OCI-LY1 (cell line): ENCODE results near the gene CFP.

ENCODE experiments used
- H2AFZ ChIP-seq: fragments of 200-600 bp; sonication (generic), shearing (Covaris generic); 2 replicates; pipeline ENCODE4 v1.6.0; 2014; ENCODE audit warnings: antibody characterized with exemption, mild to moderate bottlenecking, low read length
- H3F3A ChIP-seq: fragments of 200-600 bp; sonication (generic), shearing (Covaris generic); 2 replicates; pipeline ENCODE4 v1.6.0; 2014; ENCODE audit warnings: mild to moderate bottlenecking, antibody characterized with exemption, low read length, moderate library complexity; ENCODE audit not compliant: insufficient read depth
- H3K27ac ChIP-seq: fragments of 200-600 bp; sonication (generic); 2 replicates; pipeline ENCODE4 v1.5.1; 2014; ENCODE audit warnings: low read length, mixed run types, mild to moderate bottlenecking, low read depth; ENCODE audit not compliant: poor library complexity, severe bottlenecking
- H3K27me3 ChIP-seq: fragments of 200-600 bp; sonication (generic); 2 replicates; pipeline ENCODE4 v1.6.0; 2014; ENCODE audit warnings: antibody characterized with exemption, mild to moderate bottlenecking, low read length, moderate library complexity; ENCODE audit not compliant: insufficient read depth
- H3K36me3 ChIP-seq: fragments of 200-600 bp; sonication (generic); 2 replicates; pipeline ENCODE4 v1.6.1; 2014; ENCODE audit warnings: mild to moderate bottlenecking, antibody characterized with exemption, low read length, moderate library complexity, mixed read lengths; ENCODE audit not compliant: insufficient read depth
- H3K4me1 ChIP-seq: fragments of 200-600 bp; sonication (generic); 2 replicates; pipeline ENCODE4 v1.5.1; 2014; ENCODE audit warnings: mild to moderate bottlenecking, low read length, moderate library complexity; ENCODE audit not compliant: insufficient read depth, severe bottlenecking
- H3K4me2 ChIP-seq: fragments of 200-600 bp; sonication (generic), shearing (Covaris generic); 2 replicates; pipeline ENCODE4 v1.6.1; 2014; ENCODE audit warnings: low read length
- H3K4me3 ChIP-seq: fragments of 200-600 bp; sonication (generic); 2 replicates; pipeline ENCODE4 v1.5.1; 2014; ENCODE audit warnings: low read length, low read depth, mild to moderate bottlenecking, mixed read lengths; ENCODE audit not compliant: poor library complexity, severe bottlenecking
- H3K79me2 ChIP-seq: fragments of 200-600 bp; shearing (Covaris generic); 2 replicates; pipeline ENCODE4 v1.6.1; 2016; ENCODE audit warnings: mixed run types, low read length, mixed read lengths; ENCODE audit not compliant: insufficient read depth
- H3K9ac ChIP-seq: fragments of 200-600 bp; sonication (generic), shearing (Covaris generic); 2 replicates; pipeline ENCODE4 v1.6.1; 2014; ENCODE audit warnings: mild to moderate bottlenecking, low read length, mixed read lengths
- H3K9me2 ChIP-seq: fragments of 200-600 bp; sonication (generic), shearing (Covaris generic); 2 replicates; pipeline ENCODE4 v1.6.1; 2014; ENCODE audit warnings: low read depth, mild to moderate bottlenecking, low read length, mixed read lengths
- H3K9me3 ChIP-seq: fragments of 200-600 bp; shearing (Covaris generic); 2 replicates; pipeline ENCODE4 v1.6.1; 2014; ENCODE audit warnings: low read length, mixed read lengths
- H4K20me1 ChIP-seq: fragments of 200-600 bp; sonication (generic), shearing (Covaris generic); 2 replicates; pipeline ENCODE4 v1.6.0; 2016; ENCODE audit warnings: mild to moderate bottlenecking, low read length; ENCODE audit not compliant: insufficient read depth
- CTCF ChIP-seq: fragments of 200-600 bp; sonication (generic), shearing (Covaris generic); IDR thresholded peaks from 2 replicates; pipeline ENCODE4 v1.5.1; 2017; ENCODE audit warnings: mild to moderate bottlenecking, antibody characterized with exemption, low read length, moderate library complexity, mixed read lengths
- EZH2 ChIP-seq: fragments of 200-600 bp; sonication (generic), shearing (Covaris generic); IDR thresholded peaks from 2 replicates; pipeline ENCODE4 v1.8.0; 2017; ENCODE audit warnings: borderline replicate concordance, mixed run types, mild to moderate bottlenecking, antibody characterized with exemption, low read length, moderate library complexity, mixed read lengths

CFP gene

GRCh38 chrX:47659421-47659726 lies 29.6 kb upstream of the CFP start:
- Histone ChIP-seq H3F3A (no peaks in the 10 kb centered on the region), H3K27ac (peak overlapping the region; percentile 92), H2AFZ (peak overlapping the region; percentile 87; the same call in 1 of the 2 replicates), H3K9me2 (no peaks in the 10 kb centered on the region), H3K9me3 (no peaks in the 10 kb centered on the region), H3K79me2 (no peaks in the 10 kb centered on the region), H3K9ac (no peak overlapping the region), H3K27me3 (no peaks in the 10 kb centered on the region), H3K36me3 (peaks cover 25% of the 10 kb centered on the region), H3K4me1 (peaks cover 12% of the 10 kb centered on the region), H3K4me3 (peak overlapping the region; percentile 76), H3K4me2 (peak overlapping the region; percentile 80), H4K20me1 (no peaks in the 10 kb centered on the region)
- no peak for TF ChIP-seq CTCF

- no peaks in the 10 kb centered on the region for H3K27me3 ChIP-seq
These were observed 29.1 kb upstream of the CFP start, which contains the start of gene UXT for GRCh38 chrX:47658684-47659420. TSS of gene UXT (minus strand) at chrX:47659180. CDS start at chrX:47658927, 253 bp downstream.

GRCh38 chrX:47658301-47658683 lies 28.6 kb upstream of the CFP start:
- no peaks in the 10 kb centered on the region for H3K9me2 ChIP-seq
- H3K27ac ChIP-seq: peak overlapping the region; percentile 92
- H3K79me2 ChIP-seq: no peaks in the 10 kb centered on the region
- no peaks in the 10 kb centered on the region for H3F3A ChIP-seq
- H3K9ac ChIP-seq: peak overlapping the region; percentile 75
- H3K4me1 ChIP-seq: peaks cover 12% of the 10 kb centered on the region
- H2AFZ ChIP-seq: no peak overlapping the region
- H3K27me3 ChIP-seq: no peaks in the 10 kb centered on the region
- peaks cover 32% of the 10 kb centered on the region for H3K36me3 ChIP-seq
- TF ChIP-seq CTCF: no peak
- TF ChIP-seq EZH2: no peak
- peak overlapping the region; percentile 76 for H3K4me3 ChIP-seq
- no peaks in the 10 kb centered on the region for H3K9me3 ChIP-seq
- no peaks in the 10 kb centered on the region for H4K20me1 ChIP-seq
- peak overlapping the region; percentile 80 for H3K4me2 ChIP-seq

More at GRCh38 chrX:47658684-47659420, 29.1 kb upstream of the CFP start, which contains the start of gene UXT:
- peak within 1 kb of the TSS; percentile 76 for H3K4me3 ChIP-seq
- H4K20me1 ChIP-seq: no peaks in the 10 kb centered on the region
- H2AFZ ChIP-seq: peak within 1 kb of the TSS; percentile 87; the same call in 1 of the 2 replicates
- peaks cover 12% of the 10 kb centered on the region for H3K4me1 ChIP-seq
- peak within 1 kb of the TSS; percentile 84 for H3K9ac ChIP-seq
- H3K4me2 ChIP-seq: peak within 1 kb of the TSS; percentile 80
- H3K36me3 ChIP-seq: peaks cover 27% of the 10 kb centered on the region
- H3K9me3 ChIP-seq: no peaks in the 10 kb centered on the region
- peak within 1 kb of the TSS; percentile 92 for H3K27ac ChIP-seq
- TF ChIP-seq CTCF: no peak
- no peaks in the 10 kb centered on the region for H3F3A ChIP-seq
- no peaks in the 10 kb centered on the region for H3K9me2 ChIP-seq
- H3K79me2 ChIP-seq: no peaks in the 10 kb centered on the region
